Endodermal cell (in vitro differentiated cells): ENCODE data around the gene ABCD4. TPM values are rescaled to one million over a fixed set of nuclear protein-coding genes. Genes with fewer than 3 reads are reported as not detected.
"Not testable (repeated sequence)": the region's sequence is repeated elsewhere in the genome, so short reads cannot be mapped to it uniquely, and the experiment has no call there.

Source experiments
- DNase-seq: peaks from one replicate; pipeline ENCODE4 v3.0.0-alpha.2; 2017
- H3K27ac ChIP-seq: 2 replicates; pipeline ENCODE4 v1.5.1; 2013; ENCODE audit warnings: mild to moderate bottlenecking, low read depth, low read length, moderate library complexity
- H3K27me3 ChIP-seq: 2 replicates; pipeline ENCODE4 v1.6.1; 2013; ENCODE audit warnings: mild to moderate bottlenecking, low read length, moderate library complexity; ENCODE audit not compliant: insufficient read depth, control insufficient read depth, poor library complexity, severe bottlenecking
- H3K36me3 ChIP-seq: 2 replicates; pipeline ENCODE4 v1.7.0; 2013; ENCODE audit warnings: mild to moderate bottlenecking, low read length, moderate library complexity; ENCODE audit not compliant: control insufficient read depth, insufficient read depth
- H3K4me1 ChIP-seq: one replicate; pipeline ENCODE4 v1.7.0; 2013; ENCODE audit warnings: low read length; ENCODE audit not compliant: control insufficient read depth, insufficient read depth
- H3K4me3 ChIP-seq: 2 replicates; pipeline ENCODE4 v1.5.1; 2013; ENCODE audit warnings: mild to moderate bottlenecking, low read length, moderate library complexity
- H3K9ac ChIP-seq: 2 replicates; pipeline ENCODE4 v1.6.1; 2013; ENCODE audit warnings: mild to moderate bottlenecking, low read length, moderate library complexity; ENCODE audit not compliant: poor library complexity, severe bottlenecking; ENCODE audit errors: extremely low read depth
- H3K9me3 ChIP-seq: 2 replicates; pipeline ENCODE4 v1.6.1; 2013; ENCODE audit warnings: mild to moderate bottlenecking, low read length, moderate library complexity; ENCODE audit not compliant: control insufficient read depth
- H3K27ac Mint-ChIP-seq: 2 replicates; pipeline ENCODE4 v1.8.0; 2020; ENCODE audit warnings: mixed read lengths
- H3K27me3 Mint-ChIP-seq: 2 replicates; pipeline ENCODE4 v1.8.0; 2021; ENCODE audit warnings: mild to moderate bottlenecking, mixed read lengths; ENCODE audit not compliant: insufficient read depth
- H3K36me3 Mint-ChIP-seq: 2 replicates; pipeline ENCODE4 v1.8.0; 2020; ENCODE audit warnings: low read depth, mixed read lengths
- H3K4me1 Mint-ChIP-seq: 2 replicates; pipeline ENCODE4 v1.8.0; 2020; ENCODE audit warnings: mixed read lengths
- H3K4me3 Mint-ChIP-seq: 2 replicates; pipeline ENCODE4 v1.8.0; 2020; ENCODE audit warnings: mild to moderate bottlenecking, moderate library complexity, mixed read lengths
- H3K9me3 Mint-ChIP-seq: 2 replicates; pipeline ENCODE4 v1.8.0; 2020; ENCODE audit warnings: mild to moderate bottlenecking, mixed read lengths
- whole genome bisulfite sequencing, 2 experiments: methylation state at CpG; one replicate each; pipeline versions ENCODE4 v1.1.5 to v1.1.7; 2013; ENCODE audit warnings: missing lambda C conversion rate in 2 of 2, mixed read lengths in 1 of 2; ENCODE audit not compliant: insufficient coverage in 1 of 2, insufficient read length in 1 of 2; 5-methylcytosine and 5-hydroxymethylcytosine counted together
- total RNA-seq, 2 donors: library from RNA; stranded (reverse); fragmentation: NEBNext Ultra II Directional in 1 of 2; extraction: Animal tissue kit (Norgen Biotek cat#: 25700) in 1 of 2; gene quantifications; 2 replicates in 1 of 2; 3 replicates in 1 of 2; pipeline ENCODE4 v1.2.1, GENCODE V29; 2021
- TF ChIP-seq, protein P1 (sequence below): fragments of 200-600 bp; sonication (generic); conservative IDR thresholded peaks from 2 replicates; pipeline ENCODE4 v1.5.0; 2021; ENCODE audit warnings: antibody characterized with exemption, mild to moderate bottlenecking

Gene ABCD4
- total RNA-seq, 2 donors from 2014 or later = 153 to 239 TPM

GRCh38 chr14:74346341-74346740 is 43.6 kb upstream of the ABCD4 start:
- Mint-ChIP-seq H3K4me3 (peak overlapping the region; percentile 24), H3K9me3 (no peaks in the 10 kb centered on the region), H3K36me3 (peaks cover 23% of the 10 kb centered on the region), H3K4me1 (peaks cover 21% of the 10 kb centered on the region), H3K27ac (peak overlapping the region; percentile 53), H3K27me3 (no peaks in the 10 kb centered on the region)
- Histone ChIP-seq H3K4me1 (no peaks in the 10 kb centered on the region), H3K27me3 (no peaks in the 10 kb centered on the region), H3K4me3 (no peak overlapping the region), H3K36me3 (peaks cover 20% of the 10 kb centered on the region), H3K9ac (no peak overlapping the region), H3K27ac (no peak overlapping the region), H3K9me3 (no peaks in the 10 kb centered on the region)
- peak; percentile 70 for DNase-seq
- TF ChIP-seq, protein P1, sequence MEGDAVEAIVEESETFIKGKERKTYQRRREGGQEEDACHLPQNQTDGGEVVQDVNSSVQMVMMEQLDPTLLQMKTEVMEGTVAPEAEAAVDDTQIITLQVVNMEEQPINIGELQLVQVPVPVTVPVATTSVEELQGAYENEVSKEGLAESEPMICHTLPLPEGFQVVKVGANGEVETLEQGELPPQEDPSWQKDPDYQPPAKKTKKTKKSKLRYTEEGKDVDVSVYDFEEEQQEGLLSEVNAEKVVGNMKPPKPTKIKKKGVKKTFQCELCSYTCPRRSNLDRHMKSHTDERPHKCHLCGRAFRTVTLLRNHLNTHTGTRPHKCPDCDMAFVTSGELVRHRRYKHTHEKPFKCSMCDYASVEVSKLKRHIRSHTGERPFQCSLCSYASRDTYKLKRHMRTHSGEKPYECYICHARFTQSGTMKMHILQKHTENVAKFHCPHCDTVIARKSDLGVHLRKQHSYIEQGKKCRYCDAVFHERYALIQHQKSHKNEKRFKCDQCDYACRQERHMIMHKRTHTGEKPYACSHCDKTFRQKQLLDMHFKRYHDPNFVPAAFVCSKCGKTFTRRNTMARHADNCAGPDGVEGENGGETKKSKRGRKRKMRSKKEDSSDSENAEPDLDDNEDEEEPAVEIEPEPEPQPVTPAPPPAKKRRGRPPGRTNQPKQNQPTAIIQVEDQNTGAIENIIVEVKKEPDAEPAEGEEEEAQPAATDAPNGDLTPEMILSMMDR = peak; percentile 35
- 67% methylated on average over 2 of the region's 2 CpGs; no CpG with 5 or more reads in 1 of the 2 experiments for WGBS, 2 experiments

GRCh38 chr14:74333909-74334308 is 31.2 kb upstream of the ABCD4 start:
- Mint-ChIP-seq H3K36me3 (peaks cover 11% of the 10 kb centered on the region), H3K27me3 (no peaks in the 10 kb centered on the region), H3K27ac (no peak overlapping the region), H3K4me3 (no peak overlapping the region), H3K4me1 (peaks cover 28% of the 10 kb centered on the region), H3K9me3 (no peaks in the 10 kb centered on the region)
- DNase-seq = no peak
- peaks cover 8% of the 10 kb centered on the region for H3K4me1 ChIP-seq
- 92 to 95% methylated on average over 2 to 4 of the region's 4 CpGs for WGBS, 2 experiments
- no peaks in the 10 kb centered on the region for H3K27me3 ChIP-seq
- H3K36me3 ChIP-seq = no peaks in the 10 kb centered on the region
- no peak overlapping the region for H3K4me3 ChIP-seq
- TF ChIP-seq, protein P1 = no peak
- no peak overlapping the region for H3K27ac ChIP-seq
- H3K9ac ChIP-seq = no peak overlapping the region
- no peaks in the 10 kb centered on the region for H3K9me3 ChIP-seq

- Mint-ChIP-seq H3K36me3 (peaks cover 13% of the 10 kb centered on the region), H3K27ac (peak overlapping the region; percentile 88), H3K4me1 (peaks cover 44% of the 10 kb centered on the region)
- H3K27ac ChIP-seq, H3K4me3 Mint-ChIP-seq, H3K9me3 ChIP-seq, H3K9me3 Mint-ChIP-seq, H3K4me3 ChIP-seq, DNase-seq, H3K27me3 ChIP-seq, H3K9ac ChIP-seq, H3K27me3 Mint-ChIP-seq, H3K36me3 ChIP-seq: not testable (repeated sequence)
- peaks cover 19% of the 10 kb centered on the region for H3K4me1 ChIP-seq
- 74 to 81% methylated on average over 6 to 7 of the region's 9 CpGs for WGBS, 2 experiments
Measured at GRCh38 chr14:74329950-74330552, 27.3 kb upstream of the ABCD4 start.
